Measurements from ENCODE around the gene PPP1R14C.

Gene PPP1R14C

GRCh38 chr6:150183966-150184365 is 41.1 kb downstream of the PPP1R14C start:
- TF ChIP-seq TEAD4 (IDR thresholded peaks at IDR 0.05) (no peak), ZBTB7A (IDR thresholded peaks at IDR 0.05; ENCODE audit: low read depth) (no peak), EP300 (IDR thresholded peaks at IDR 0.05; ENCODE audit: borderline replicate concordance) (no peak), YY1 (IDR thresholded peaks at IDR 0.05; ENCODE audit: low read depth) (no peak), USF1 (IDR thresholded peaks at IDR 0.05) (no peak), TCF12 (IDR thresholded peaks at IDR 0.05; ENCODE audit: low read depth) (no peak), FOXM1 (IDR thresholded peaks at IDR 0.05; ENCODE audit: borderline replicate concordance, low read depth) (no peak)

- TF ChIP-seq USF1 (IDR thresholded peaks at IDR 0.05) (no peak), MAX (IDR thresholded peaks at IDR 0.05) (no peak), TAF1 (IDR thresholded peaks at IDR 0.05; ENCODE audit: low read depth) (no peak), TEAD4 (IDR thresholded peaks at IDR 0.05) (no peak), EGR1 (IDR thresholded peaks at IDR 0.05) (no peak), YY1 (IDR thresholded peaks at IDR 0.05; ENCODE audit: low read depth) (no peak), CREB1 (IDR thresholded peaks at IDR 0.05; ENCODE audit: low read depth) (no peak), EP300 (IDR thresholded peaks at IDR 0.05; ENCODE audit: borderline replicate concordance) (no peak), REST (IDR thresholded peaks at IDR 0.05; ENCODE audit: low read depth) (no peak), NFIC (IDR thresholded peaks at IDR 0.05) (no peak), RAD21 (IDR thresholded peaks at IDR 0.05; ENCODE audit: low read depth) (no peak), TCF12 (IDR thresholded peaks at IDR 0.05; ENCODE audit: low read depth) (no peak), FOXM1 (IDR thresholded peaks at IDR 0.05; ENCODE audit: borderline replicate concordance, low read depth) (no peak), CEBPB (IDR thresholded peaks at IDR 0.05) (no peak), ZBTB7A (IDR thresholded peaks at IDR 0.05; ENCODE audit: low read depth) (no peak)
Observed at GRCh38 chr6:150184850-150185731, 42.2 kb downstream of the PPP1R14C start.

GRCh38 chr6:150185732-150186117 is 42.9 kb downstream of the PPP1R14C start:
- no peak for TF ChIP-seq NFIC (IDR thresholded peaks at IDR 0.05)
- TF ChIP-seq REST (IDR thresholded peaks at IDR 0.05; ENCODE audit: low read depth), result no peak
- no peak for TF ChIP-seq TCF12 (IDR thresholded peaks at IDR 0.05; ENCODE audit: low read depth)
- no peak for TF ChIP-seq USF1 (IDR thresholded peaks at IDR 0.05)
- TF ChIP-seq CREB1 (IDR thresholded peaks at IDR 0.05; ENCODE audit: low read depth), result no peak
- no peak for TF ChIP-seq TAF1 (IDR thresholded peaks at IDR 0.05; ENCODE audit: low read depth)
- no peak for TF ChIP-seq EP300 (IDR thresholded peaks at IDR 0.05; ENCODE audit: borderline replicate concordance)
- TF ChIP-seq ZBTB7A (IDR thresholded peaks at IDR 0.05; ENCODE audit: low read depth), result no peak
- TF ChIP-seq EGR1 (IDR thresholded peaks at IDR 0.05), result no peak
- no peak for TF ChIP-seq FOXM1 (IDR thresholded peaks at IDR 0.05; ENCODE audit: borderline replicate concordance, low read depth)
- TF ChIP-seq CEBPB (IDR thresholded peaks at IDR 0.05), result no peak
- TF ChIP-seq MAX (IDR thresholded peaks at IDR 0.05), result no peak
- TF ChIP-seq YY1 (IDR thresholded peaks at IDR 0.05; ENCODE audit: low read depth), result no peak
- TF ChIP-seq RAD21 (IDR thresholded peaks at IDR 0.05; ENCODE audit: low read depth), result no peak
- no peak for TF ChIP-seq TEAD4 (IDR thresholded peaks at IDR 0.05)

GRCh38 chr6:150186129-150186898 is 43.5 kb downstream of the PPP1R14C start:
- TF ChIP-seq EP300 (IDR thresholded peaks at IDR 0.05; ENCODE audit: borderline replicate concordance) (no peak), TEAD4 (IDR thresholded peaks at IDR 0.05) (no peak), ZBTB7A (IDR thresholded peaks at IDR 0.05; ENCODE audit: low read depth) (no peak), YY1 (IDR thresholded peaks at IDR 0.05; ENCODE audit: low read depth) (no peak), FOXM1 (IDR thresholded peaks at IDR 0.05; ENCODE audit: borderline replicate concordance, low read depth) (no peak), REST (IDR thresholded peaks at IDR 0.05; ENCODE audit: low read depth) (no peak), NFIC (IDR thresholded peaks at IDR 0.05) (no peak), CREB1 (IDR thresholded peaks at IDR 0.05; ENCODE audit: low read depth) (no peak), CEBPB (IDR thresholded peaks at IDR 0.05) (no peak), RAD21 (IDR thresholded peaks at IDR 0.05; ENCODE audit: low read depth) (no peak), USF1 (IDR thresholded peaks at IDR 0.05) (no peak), EGR1 (IDR thresholded peaks at IDR 0.05) (no peak), MAX (IDR thresholded peaks at IDR 0.05) (no peak), TCF12 (IDR thresholded peaks at IDR 0.05; ENCODE audit: low read depth) (no peak), TAF1 (IDR thresholded peaks at IDR 0.05; ENCODE audit: low read depth) (no peak)

All from Ishikawa (cell line).